ENCODE results near the gene SCAF4. TPM values are rescaled to one million over a fixed set of nuclear protein-coding genes. Genes with fewer than 3 reads are reported as not detected.

The SCAF4 gene
- total and polyA plus RNA-seq, 2 of the 8 experiments (the other 6 are each of a cell fraction or from before 2014, with no cell fraction given) = 28.9 to 55.1 TPM

GRCh38 chr21:31727181-31727580 lies 4.7 kb downstream of the SCAF4 start (continued):
- TF ChIP-seq JUN (IDR thresholded peaks at IDR 0.05; ENCODE audit: low read depth, low read length) (no peak), KDM5A (IDR thresholded peaks at IDR 0.05; ENCODE audit: low read length) (no peak), CBX5 (IDR thresholded peaks at IDR 0.05; ENCODE audit: low read depth, low read length) (no peak), ZNF274 (IDR thresholded peaks at IDR 0.05; ENCODE audit: borderline replicate concordance, extremely low read depth, low read length) (no peak), TAF1 (IDR thresholded peaks at IDR 0.05; ENCODE audit: low read depth, low read length) (no peak), YY1 (IDR thresholded peaks at IDR 0.05; ENCODE audit: low read depth, low read length) (no peak)
